K562 (cell line): ENCODE data around the gene TBCC. TPM values are rescaled to one million over a fixed set of nuclear protein-coding genes. Genes with fewer than 3 reads are reported as not detected.

Experiments used
- ATAC-seq: fragments of 200-7000 bp; cut with Tn5 transposase; 3 replicates; pipeline ENCODE4 v1.9.1; 2020; ENCODE audit warnings: moderate library complexity
- BruUV-seq: library from RNA; stranded (reverse); fragments of 400-500 nt; replicated peaks from 2 replicates; lab custom pipeline; 2021; lab: Mats Ljungman, UMichigan
- CTCF ChIA-PET: fragments of 300-600 bp; formaldehyde crosslinking; extraction: SDS; loops from one replicate; lab custom pipeline; 2021; ENCODE audit warnings: low intra/inter-chr PET ratio; lab: Yijun Ruan, JAX
- POLR2A ChIA-PET: fragments of 300-600, 350-650 bp; sonication (Branson Sonifier 250); formaldehyde crosslinking; extraction: SDS; loops from one replicate; lab custom pipeline; 2021; ENCODE audit warnings: antibody characterized with exemption, inconsistent platforms; lab: Yijun Ruan, JAX
- DNase-seq, 4 experiments: peaks; one replicate each; pipeline versions ENCODE4 v3.0.0 to v3.0.0-alpha.2; 2011 to 2018; ENCODE audit warnings: low spot score in 3 of 4, mixed read lengths in 3 of 4; ENCODE audit errors: extremely low read depth in 1 of 4
- FAIRE-seq: peaks from 2 replicates; lab custom pipeline; 2011; peaks lifted over from hg19 to GRCh38; lab: Jason Lieb, UNC
- H2AFZ ChIP-seq: 2 replicates; pipeline ENCODE4 v1.6.0; 2011; ENCODE audit warnings: low read depth, low read length, control low read depth, inconsistent platforms
- H3K27ac ChIP-seq: fragments of 200-600 bp; 3 replicates; pipeline ENCODE4 v1.8.0; 2011; ENCODE audit warnings: low read depth, mild to moderate bottlenecking, control low read depth, inconsistent platforms, low read length, moderate library complexity, mixed read lengths; ENCODE audit errors: extremely low read depth
- H3K27me3 ChIP-seq, 2 experiments: fragments of 300-600 bp in 1 of 2; 2 replicates in 1 of 2; 3 replicates in 1 of 2; pipeline versions ENCODE4 v1.6.0 to v1.8.0; 2011; ENCODE audit warnings: inconsistent platforms in 2 of 2, low read length in 2 of 2, mild to moderate bottlenecking in 1 of 2, mixed read lengths in 1 of 2, moderate library complexity in 1 of 2; ENCODE audit not compliant: control insufficient read depth in 2 of 2, insufficient read depth in 2 of 2
- H3K36me3 ChIP-seq: fragments of 300-600 bp; 3 replicates; pipeline ENCODE4 v1.8.0; 2011; ENCODE audit warnings: mild to moderate bottlenecking, low read length, inconsistent platforms; ENCODE audit not compliant: control insufficient read depth, insufficient read depth
- H3K4me1 ChIP-seq, 2 experiments: fragments of 200-600 bp in 1 of 2; replicated peaks in 1 of 2; 2 replicates in 1 of 2; 3 replicates in 1 of 2; pipeline versions ENCODE4 v1.5.1 to v1.8.0; 2011; ENCODE audit warnings: inconsistent platforms in 2 of 2, low read length in 2 of 2, mild to moderate bottlenecking in 1 of 2, mixed read lengths in 1 of 2, moderate library complexity in 1 of 2; ENCODE audit not compliant: control insufficient read depth in 2 of 2, insufficient read depth in 2 of 2
- H3K4me2 ChIP-seq: 2 replicates; pipeline ENCODE4 v1.6.1; 2011; ENCODE audit warnings: low read length, control low read depth, inconsistent platforms, mixed read lengths; ENCODE audit not compliant: insufficient read depth
- H3K4me3 ChIP-seq: fragments of 200-600 bp; sonication (generic), shearing (Covaris generic); 2 replicates; pipeline ENCODE4 v1.5.1; 2016; ENCODE audit warnings: control low read depth, inconsistent platforms
- H3K79me2 ChIP-seq: fragments of 200-600 bp; 3 replicates; pipeline ENCODE4 v1.8.0; 2011; ENCODE audit warnings: low read length, inconsistent platforms; ENCODE audit not compliant: control insufficient read depth, insufficient read depth
- H3K9ac ChIP-seq, 2 experiments: 2 replicates each; pipeline versions ENCODE4 v1.6.0 to v1.6.1; 2011; ENCODE audit warnings: low read depth in 2 of 2, low read length in 2 of 2, control low read depth in 1 of 2, inconsistent platforms in 1 of 2, mild to moderate bottlenecking in 1 of 2, mixed read lengths in 1 of 2; ENCODE audit not compliant: insufficient read depth in 1 of 2
- H3K9me1 ChIP-seq: one replicate; pipeline ENCODE4 v1.6.0; 2011; ENCODE audit warnings: inconsistent platforms, mild to moderate bottlenecking, low read length, moderate library complexity; ENCODE audit not compliant: control insufficient read depth, insufficient read depth
- H3K9me3 ChIP-seq: replicated peaks from 2 replicates; pipeline ENCODE4 v1.5.1; 2011; ENCODE audit warnings: low read depth, low read length, inconsistent platforms; ENCODE audit not compliant: control insufficient read depth, insufficient read depth
- H4K20me1 ChIP-seq: replicated peaks from 2 replicates; pipeline ENCODE4 v1.6.1; 2011; ENCODE audit warnings: low read length, inconsistent platforms, mixed read lengths; ENCODE audit not compliant: control insufficient read depth, insufficient read depth
- ARID3A ChIP-seq: IDR thresholded peaks from 2 replicates; pipeline ENCODE4 v1.6.1; 2012; ENCODE audit warnings: low read depth, low read length, improper control_type of control experiment, borderline replicate concordance
- CHD1 ChIP-seq: fragments of 200-600 bp; sonication (generic); IDR thresholded peaks from one replicate; pipeline ENCODE4 v1.6.1; 2012; ENCODE audit warnings: mild to moderate bottlenecking, moderate library complexity, low read length, inconsistent platforms
- ILK ChIP-seq: fragments of 450-650 bp; IDR thresholded peaks from 2 replicates; pipeline ENCODE4 v1.6.1; 2016; ENCODE audit warnings: missing genetic modification characterization, low read depth, mild to moderate bottlenecking, missing compliant biosample characterization, moderate library complexity, borderline replicate concordance
- POLR2B ChIP-seq: fragments of 450-650 bp; IDR thresholded peaks from 2 replicates; pipeline ENCODE4 v1.6.1; 2018; ENCODE audit warnings: low read depth; ENCODE audit not compliant: partially characterized antibody
- ZBTB43 ChIP-seq: sonication (generic); formaldehyde crosslinking; IDR thresholded peaks from 2 replicates; pipeline ENCODE4 v1.8.0; 2023; ENCODE audit warnings: mild to moderate bottlenecking, missing genetic modification reagents
- ZFP36 ChIP-seq: fragments of 150-350 bp; IDR thresholded peaks from 2 replicates; pipeline ENCODE4 v1.6.1; 2018; ENCODE audit warnings: low read length, low read depth; ENCODE audit not compliant: partially characterized antibody
- ZZZ3 ChIP-seq: fragments of 450-650 bp; IDR thresholded peaks from 2 replicates; pipeline ENCODE4 v1.6.1; 2016; ENCODE audit warnings: antibody characterized with exemption, mild to moderate bottlenecking, moderate library complexity
- WGBS: fragments of 100-300 bp; shearing (Covaris generic); methylation state at CpG from one replicate; pipeline ENCODE4 v1.1.6; 2016; ENCODE audit warnings: low coverage, mixed read lengths; ENCODE audit not compliant: insufficient coverage; ENCODE audit errors: missing lambda C conversion rate; 5-methylcytosine and 5-hydroxymethylcytosine counted together
- in situ Hi-C: fragments of 300-500 bp; cut with MboI; formaldehyde crosslinking; loops from 4 replicates; pipeline ENCODE4 v1.15.0; 2018; ENCODE audit warnings: inconsistent platforms, mixed read lengths
- intact Hi-C: fragments of 100-400 bp; cut with micrococcal nuclease; formaldehyde crosslinking; loops from 2 replicates; pipeline ENCODE4 v1.14.2; 2022
- polyA plus RNA-seq, 8 experiments: library from polyadenylated mRNA; depleted of rRNA in 4 of 8; stranded (reverse) in 5 of 8; unstranded in 3 of 8; fragments of >200 nt; fragmentation: Nextera tagmentation in 2 of 8; fragmentation: Illumina TruSeq in 1 of 8; extraction: Ambion mirVana in 2 of 8; extraction: Trizol in 1 of 8; gene quantifications; 2 replicates each; pipeline versions ENCODE4 v1.2.1 to v1.2.3, GENCODE V29; 2011 to 2014; ENCODE audit warnings: inconsistent platforms in 1 of 8, missing spikeins in 1 of 8
- total RNA-seq, 7 experiments: library from RNA; depleted of rRNA in 6 of 7; stranded (reverse); fragments of >200 nt in 6 of 7; fragmentation: Illumina TruSeq in 2 of 7; extraction: Trizol in 2 of 7; gene quantifications; 2 replicates each; pipeline versions ENCODE4 v1.2.1 to v1.2.3, GENCODE V29; 2011 to 2021; ENCODE audit warnings: low replicate concordance in 1 of 7

Gene TBCC
- total and polyA plus RNA-seq, 9 of the 15 experiments (the other 6 are each of a cell fraction or from before 2014, with no cell fraction given), result 2.8 to 34.1 (median 23.3) TPM

GRCh38 chr6:42708096-42708495 is 37.8 kb downstream of the TBCC start (continued):
- TF ChIP-seq ILK (tag) (no peak), ZZZ3 (no peak)

- FAIRE-seq, result no peak
- in situ Hi-C loops, result no loop called here
- Histone ChIP-seq H2AFZ (0 out of 2 replicates have a peak overlapping the region, but pooled peaks have one; percentile 11), H3K36me3 (no peaks in the 10 kb centered on the region), H3K27me3 (no peaks in the 10 kb centered on the region; a peak in 1 of 5 replicates), H3K9ac (no peak overlapping the region), H3K4me2 (no peak overlapping the region), H3K9me1 (no peaks in the 10 kb centered on the region)
- DNase-seq, result no peak
- CTCF ChIA-PET, result no interaction called here
- TF ChIP-seq ZFP36 (no peak), ZBTB43 (CRISPR knock-in tag) (no peak), ARID3A (no peak), CHD1 (no peak), POLR2B (no peak)
- TF ChIP-seq, all 486 proteins: peak for 0
- H3K4me3 ChIP-seq, result no peak overlapping the region
- H3K79me2 ChIP-seq, result no peaks in the 10 kb centered on the region
- no peaks in the 10 kb centered on the region for H4K20me1 ChIP-seq
- no peak for ATAC-seq
- H3K4me1 ChIP-seq, result peaks cover 7 to 13% of the 10 kb centered on the region in 2 experiments; a peak in 4 of 5 replicates
- intact Hi-C loops, result no loop called here
- POLR2A ChIA-PET, result interaction anchor here (1.2 to 1.5 kb wide), 2 partner anchors 10 to 11 kb away, joined by 4 to 5 read pairs; no protein-coding TSS in a partner anchor
- H3K9me3 ChIP-seq, result peaks cover 8% of the 10 kb centered on the region
- 34% methylated on average over 7 of the region's 7 CpGs for WGBS
- no TSS peak for BruUV-seq
- no peak overlapping the region for H3K27ac ChIP-seq
Observed at GRCh38 chr6:42707595-42707994, 38.3 kb downstream of the TBCC start.
